Cerebellar cortex (tissue), 1 donor: Measurements from ENCODE around the gene TMEM114.
"Not testable (repeated sequence)": the region's sequence is repeated elsewhere in the genome, so short reads cannot be mapped to it uniquely, and the experiment has no call there.

ENCODE experiments used
- DNase-seq: peaks from one replicate; pipeline ENCODE4 v3.0.0-alpha.2; 2015; ENCODE audit warnings: low spot score

Gene TMEM114

GRCh38 chr16:8575399-8575798, 14.9 kb downstream of the TMEM114 start:
- no peak for DNase-seq

- peak; percentile 22 for DNase-seq
Measured at GRCh38 chr16:8572919-8573724, 17.2 kb downstream of the TMEM114 start.

GRCh38 chr16:8572063-8572918, 18.0 kb downstream of the TMEM114 start:
- no peak for DNase-seq

GRCh38 chr16:8571061-8571596, 19.2 kb downstream of the TMEM114 start:
- no peak for DNase-seq

GRCh38 chr16:8570393-8570792, 19.9 kb downstream of the TMEM114 start:
- not testable (repeated sequence) for DNase-seq

- DNase-seq = peak; percentile 19
Measured at GRCh38 chr16:8569650-8570346, 20.5 kb downstream of the TMEM114 start.

- DNase-seq = no peak
Measured at GRCh38 chr16:8568231-8568617, 22.1 kb downstream of the TMEM114 start.

- DNase-seq = peak; percentile 82
Measured at GRCh38 chr16:8567355-8568230, 22.7 kb downstream of the TMEM114 start.

GRCh38 chr16:8565498-8565897, 24.8 kb downstream of the TMEM114 start:
- peak; percentile 8 for DNase-seq

GRCh38 chr16:8564934-8565345, 25.4 kb downstream of the TMEM114 start:
- DNase-seq = no peak

GRCh38 chr16:8563944-8564540, 26.3 kb downstream of the TMEM114 start:
- DNase-seq = not testable (repeated sequence)

GRCh38 chr16:8561496-8561895, 28.8 kb downstream of the TMEM114 start:
- DNase-seq = no peak

- DNase-seq = no peak
Measured at GRCh38 chr16:8555400-8555799, 34.9 kb downstream of the TMEM114 start.

GRCh38 chr16:8554881-8555280, 35.4 kb downstream of the TMEM114 start:
- DNase-seq = no peak

- DNase-seq = no peak
Measured at GRCh38 chr16:8554022-8554421, 36.3 kb downstream of the TMEM114 start.

- DNase-seq = no peak
Measured at GRCh38 chr16:8552487-8553221, 37.7 kb downstream of the TMEM114 start.

GRCh38 chr16:8551388-8552332, 38.7 kb downstream of the TMEM114 start:
- no peak for DNase-seq

- DNase-seq = no peak
Measured at GRCh38 chr16:8550728-8551387, 39.5 kb downstream of the TMEM114 start.
